GM12865 (cell line): ENCODE measurements around the gene LEMD1.

ENCODE experiments used
- DNase-seq: peaks from one replicate; pipeline ENCODE4 v3.0.0; 2010; ENCODE audit warnings: low read depth
- H3K4me3 ChIP-seq: 2 replicates; pipeline ENCODE4 v1.5.1; 2011; ENCODE audit warnings: mild to moderate bottlenecking, low read depth, low read length, control low read depth
- CTCF ChIP-seq: IDR thresholded peaks from 2 replicates; pipeline ENCODE4 v1.5.1; 2011; ENCODE audit warnings: low read length, control low read depth, low read depth, inconsistent platforms; ENCODE audit not compliant: insufficient read depth; ENCODE audit errors: missing control alignments

The LEMD1 gene

GRCh38 chr1:205354259-205355074 lies 67.4 kb downstream of the LEMD1 start:
- TF ChIP-seq CTCF: peak; percentile 86
- DNase-seq: peak; percentile 75
- H3K4me3 ChIP-seq: no peak overlapping the region

GRCh38 chr1:205353612-205354011 lies 68.2 kb downstream of the LEMD1 start:
- H3K4me3 ChIP-seq: no peak overlapping the region
- no peak for TF ChIP-seq CTCF
- no peak for DNase-seq

GRCh38 chr1:205353191-205353590 lies 68.7 kb downstream of the LEMD1 start:
- no peak for DNase-seq
- TF ChIP-seq CTCF: no peak
- H3K4me3 ChIP-seq: no peak overlapping the region

GRCh38 chr1:205351984-205352713 lies 69.7 kb downstream of the LEMD1 start:
- no peak overlapping the region for H3K4me3 ChIP-seq
- no peak for DNase-seq
- no peak for TF ChIP-seq CTCF

- no peak for TF ChIP-seq CTCF
- DNase-seq: no peak
- H3K4me3 ChIP-seq: no peak overlapping the region
These were observed 71.1 kb downstream of the LEMD1 start for GRCh38 chr1:205350691-205351141.

GRCh38 chr1:205350124-205350523 lies 71.7 kb downstream of the LEMD1 start:
- TF ChIP-seq CTCF: no peak
- no peak overlapping the region for H3K4me3 ChIP-seq
- no peak for DNase-seq
